IMR-90 (cell line): ENCODE measurements around the gene MSLN.

ENCODE experiments used
- POLR2A ChIP-seq: IDR thresholded peaks from 2 replicates; pipeline ENCODE4 v1.6.1; 2012; ENCODE audit warnings: mild to moderate bottlenecking, low read depth, low read length
- RAD21 ChIP-seq: IDR thresholded peaks from 2 replicates; pipeline ENCODE4 v1.6.1; 2012; ENCODE audit warnings: low read length, improper control_type of control experiment

DNA sequence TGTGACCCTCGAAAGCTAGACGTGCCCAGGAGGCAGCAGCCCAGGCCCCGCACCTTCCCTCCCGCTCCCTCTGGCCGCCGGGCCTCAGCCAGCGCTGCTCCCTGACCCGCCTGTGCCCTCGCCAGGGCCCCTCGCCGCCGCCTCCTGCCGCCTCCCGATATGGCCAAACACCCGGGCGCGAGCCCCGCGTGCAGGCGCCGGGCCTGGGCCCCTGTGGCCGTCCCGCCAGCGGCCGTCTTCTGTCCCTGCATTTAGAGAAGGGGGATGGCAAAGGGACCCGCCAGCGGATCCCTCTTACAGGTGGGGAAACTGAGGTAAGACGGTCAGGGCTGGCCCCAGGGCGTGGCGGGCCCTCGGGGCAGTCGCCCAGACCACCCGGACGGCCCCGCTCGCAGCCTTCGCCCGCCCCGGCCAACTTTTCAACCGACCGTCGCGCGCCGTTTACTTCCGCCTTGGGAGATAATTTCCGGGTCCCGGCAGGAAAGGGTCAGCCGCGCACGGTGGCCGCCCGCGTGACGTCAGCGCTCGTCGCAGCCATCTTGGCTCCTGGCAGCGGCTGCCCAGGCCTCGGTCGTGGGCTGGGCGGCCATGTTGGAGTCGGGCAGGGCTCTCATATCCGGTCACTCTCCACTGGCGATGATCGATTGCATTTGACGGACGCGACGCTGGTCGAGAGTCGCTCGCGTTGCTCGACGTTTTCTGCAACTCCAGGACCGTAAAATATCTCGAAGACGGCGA is 47.0 kb downstream of the MSLN start:
- TF ChIP-seq RAD21: no peak
- peak; percentile 78; the same call in 1 of the 2 replicates for TF ChIP-seq POLR2A
